Left ventricle myocardium superior (tissue), 1 donor: Measurements from ENCODE around the gene KCNE1. TPM values are rescaled to one million over a fixed set of nuclear protein-coding genes. Genes with fewer than 3 reads are reported as not detected.
"Not testable (repeated sequence)": the region's sequence is repeated elsewhere in the genome, so short reads cannot be mapped to it uniquely, and the experiment has no call there.

Experiments used
- ATAC-seq: fragments of 200-7000 bp; cut with Tn5 transposase; one replicate; pipeline ENCODE4 v1.9.1; 2020; ENCODE audit warnings: mild to moderate bottlenecking, moderate library complexity
- DNase-seq: peaks from one replicate; pipeline ENCODE4 v3.0.0-alpha.2; 2020
- intact Hi-C: fragments of 100-400 bp; cut with micrococcal nuclease; formaldehyde crosslinking; loops from one replicate; pipeline ENCODE4 v1.11.0; 2022
- total RNA-seq: library from RNA; stranded (reverse); fragmentation: NEBNext Ultra II Directional; extraction: Animal tissue kit (Norgen Biotek cat#: 25700); gene quantifications from one replicate; pipeline ENCODE4 v1.2.1, GENCODE V29; 2021
- donor health status: DM: no; HTN: yes; CAD: no; lungs with severe emphysema.

The KCNE1 gene
- total RNA-seq, 1 donor from 2014 or later, result 5.3 TPM

GRCh38 chr21:34456180-34456579, 55.8 kb downstream of the KCNE1 start:
- intact Hi-C loops, ATAC-seq, DNase-seq: not testable (repeated sequence)

- peak; percentile 83 for ATAC-seq
- DNase-seq, intact Hi-C loops: not testable (repeated sequence)
Measured at GRCh38 chr21:34455628-34456027, 56.4 kb downstream of the KCNE1 start.

- intact Hi-C loops, DNase-seq: not testable (repeated sequence)
- peak; percentile 90 for ATAC-seq
Measured at GRCh38 chr21:34447018-34447417, 65.0 kb downstream of the KCNE1 start.

- intact Hi-C loops, DNase-seq: not testable (repeated sequence)
- ATAC-seq, result peak; percentile 46
Measured at GRCh38 chr21:34443486-34443885, 68.5 kb downstream of the KCNE1 start.

GRCh38 chr21:34429710-34430109, 82.3 kb downstream of the KCNE1 start:
- DNase-seq, intact Hi-C loops: not testable (repeated sequence)
- ATAC-seq, result peak; percentile 59

- ATAC-seq, intact Hi-C loops: not testable (repeated sequence)
Measured at GRCh38 chr21:34428441-34428840, 83.6 kb downstream of the KCNE1 start.

GRCh38 chr21:34427339-34427738, 84.7 kb downstream of the KCNE1 start:
- DNase-seq, ATAC-seq, intact Hi-C loops: not testable (repeated sequence)

More at GRCh38 chr21:34428441-34428840, 83.6 kb downstream of the KCNE1 start:
- not testable (repeated sequence) for DNase-seq

GRCh38 chr21:34423805-34424204, 88.2 kb downstream of the KCNE1 start, which contains the start of gene SMIM34:
Gene SMIM34 (minus strand): TSS chr21:34423951. CDS start chr21:34423839, 112 bp downstream.
- DNase-seq, ATAC-seq, intact Hi-C loops: not testable (repeated sequence)

GRCh38 chr21:34417448-34418077, 94.4 kb downstream of the KCNE1 start:
- ATAC-seq, intact Hi-C loops, DNase-seq: not testable (repeated sequence)

GRCh38 chr21:34407294-34407693, 104.7 kb downstream of the KCNE1 start:
- DNase-seq, intact Hi-C loops: not testable (repeated sequence)

GRCh38 chr21:34406676-34407075, 105.3 kb downstream of the KCNE1 start:
- DNase-seq, intact Hi-C loops, ATAC-seq: not testable (repeated sequence)

More at GRCh38 chr21:34407294-34407693, 104.7 kb downstream of the KCNE1 start:
- ATAC-seq, result not testable (repeated sequence)

- DNase-seq, ATAC-seq, intact Hi-C loops: not testable (repeated sequence)
Measured at GRCh38 chr21:34406102-34406501, 105.9 kb downstream of the KCNE1 start.

GRCh38 chr21:34405686-34406085, 106.3 kb downstream of the KCNE1 start:
- intact Hi-C loops, ATAC-seq: not testable (repeated sequence)

GRCh38 chr21:34404742-34405141, 107.3 kb downstream of the KCNE1 start:
- ATAC-seq, DNase-seq, intact Hi-C loops: not testable (repeated sequence)

More at GRCh38 chr21:34405686-34406085, 106.3 kb downstream of the KCNE1 start:
- DNase-seq, result not testable (repeated sequence)

GRCh38 chr21:34400522-34400921, 111.5 kb downstream of the KCNE1 start:
- DNase-seq, ATAC-seq, intact Hi-C loops: not testable (repeated sequence)

Other genes with a start within 250 kb of the KCNE1 start
- not detected for gene KCNE2, start 148.2 kb downstream of the KCNE1 start, total RNA-seq
- 5.2 TPM for gene SMIM11, start 136.7 kb downstream of the KCNE1 start, total RNA-seq
- gene SMIM34, start 88.3 kb downstream of the KCNE1 start, total RNA-seq, result not detected
- gene RCAN1, start 102.9 kb upstream of the KCNE1 start, total RNA-seq, result 36.7 TPM
- 11.2 TPM for gene CLIC6, start 156.8 kb upstream of the KCNE1 start, total RNA-seq